PFSK-1 (cell line): ENCODE data around the gene BAZ1B.

Experiments
- POLR2AphosphoS5 ChIP-seq: IDR thresholded peaks from 2 replicates; pipeline ENCODE4 v1.6.1; 2012; ENCODE audit warnings: low read depth, mild to moderate bottlenecking, control low read depth, low read length, moderate library complexity
- TAF1 ChIP-seq: IDR thresholded peaks from 2 replicates; pipeline ENCODE4 v1.6.1; 2012; ENCODE audit warnings: low read length, control low read depth, borderline replicate concordance; ENCODE audit not compliant: insufficient read depth

GRCh38 chr7:73436031-73436929 is 85.8 kb downstream of the BAZ1B start:
- no peak for TF ChIP-seq TAF1
- TF ChIP-seq POLR2AphosphoS5, result no peak
